GM12878 (cell line): ENCODE data around the gene GZMM. TPM values are rescaled to one million over a fixed set of nuclear protein-coding genes. Genes with fewer than 3 reads are reported as not detected.

Experiments used
- ATF7 ChIP-seq: fragments of 450-650 bp; IDR thresholded peaks from 2 replicates; pipeline ENCODE4 v1.6.1; 2016; ENCODE audit warnings: low read depth, mild to moderate bottlenecking
- CHD1 ChIP-seq: IDR thresholded peaks from 2 replicates; pipeline ENCODE4 v1.6.1; 2012; ENCODE audit warnings: low read depth, low read length, improper control_type of control experiment
- CHD2 ChIP-seq: IDR thresholded peaks from 2 replicates; pipeline ENCODE4 v1.6.1; 2011; ENCODE audit warnings: low read depth, low read length, improper control_type of control experiment, borderline replicate concordance
- IKZF2 ChIP-seq, 2 experiments: fragments of 450-650 bp; IDR thresholded peaks; 2 replicates each; pipeline ENCODE4 v1.6.1; 2017; ENCODE audit warnings: mild to moderate bottlenecking in 2 of 2, moderate library complexity in 2 of 2
- JUND ChIP-seq: IDR thresholded peaks from 2 replicates; pipeline ENCODE4 v1.6.1; 2012; ENCODE audit warnings: low read depth, mild to moderate bottlenecking, low read length, improper control_type of control experiment, moderate library complexity
- MTA2 ChIP-seq: fragments of 450-650 bp; IDR thresholded peaks from 2 replicates; pipeline ENCODE4 v1.6.1; 2016; ENCODE audit warnings: low read depth, mild to moderate bottlenecking, moderate library complexity
- NR2C1 ChIP-seq: fragments of 450-650 bp; IDR thresholded peaks from 2 replicates; pipeline ENCODE4 v1.6.1; 2017; ENCODE audit warnings: antibody characterized with exemption, mild to moderate bottlenecking, moderate library complexity
- PRDM15 ChIP-seq: fragments of 450-650 bp; formaldehyde crosslinking; IDR thresholded peaks from 2 replicates; pipeline ENCODE4 v1.4.0; 2020; ENCODE audit warnings: mild to moderate bottlenecking, moderate library complexity
- RB1 ChIP-seq: fragments of 450-650 bp; formaldehyde crosslinking; IDR thresholded peaks from 2 replicates; pipeline ENCODE4 v1.6.1; 2017; ENCODE audit warnings: mild to moderate bottlenecking, borderline replicate concordance
- TAF1 ChIP-seq: IDR thresholded peaks from 2 replicates; pipeline ENCODE4 v1.6.1; 2011; ENCODE audit warnings: mild to moderate bottlenecking, low read depth, low read length, borderline replicate concordance
- TCF3 ChIP-seq: IDR thresholded peaks from 2 replicates; pipeline ENCODE4 v1.6.1; 2012; ENCODE audit warnings: low read depth, mild to moderate bottlenecking, low read length, borderline replicate concordance; ENCODE audit not compliant: insufficient read depth
- polyA plus RNA-seq, 11 experiments: library from polyadenylated mRNA; depleted of rRNA in 4 of 11; unstranded in 6 of 11; stranded (reverse) in 5 of 11; fragments of >200 nt; fragmentation: Nextera tagmentation in 4 of 11; fragmentation: Illumina TruSeq in 1 of 11; extraction: Ambion mirVana in 4 of 11; extraction: Trizol in 1 of 11; gene quantifications; 1 replicate in 1 of 11; 2 replicates in 10 of 11; pipeline versions ENCODE4 v1.2.1 to v1.2.3, GENCODE V29; 2011 to 2016; ENCODE audit warnings: inconsistent platforms in 2 of 11, missing spikeins in 2 of 11, low read depth in 1 of 11
- total RNA-seq, 4 experiments: library from RNA; depleted of rRNA in 3 of 4; stranded (reverse); fragments of >200 nt in 3 of 4; fragmentation: Illumina TruSeq in 1 of 4; extraction: Trizol in 1 of 4; gene quantifications; 2 replicates each; pipeline versions ENCODE4 v1.2.1 to v1.2.3, GENCODE V29; 2013 to 2021

GZMM gene
- total and polyA plus RNA-seq, 10 of the 15 experiments (the other 5 are each of a cell fraction or from before 2014, with no cell fraction given), result 0.09 to 0.48 (median 0.23) TPM; not detected in 7

GRCh38 chr19:531009-531752 lies 12.7 kb upstream of the GZMM start (continued):
- TF ChIP-seq RB1 (peak; percentile 73), JUND (no peak), MTA2 (no peak), TCF3 (no peak), TAF1 (peak; percentile 70; the same call in 1 of the 2 replicates), CHD2 (0 out of 2 replicates have a peak, but pooled peaks have one; percentile 22), CHD1 (no peak), NR2C1 (peak; percentile 37; the same call in 1 of the 2 replicates), PRDM15 (CRISPR knock-in tag) (no peak), IKZF2 (IDR thresholded peaks at IDR 0.05) (peak in 1 of 2 experiments; percentile 33; a peak in 1 of 4 replicates), ATF7 (no peak)
